Activated CD8-positive, alpha-beta memory T cell treated with anti-CD3 and anti-CD28 coated beads for 36 hours (primary cell): Measurements from ENCODE around the gene MSS51. TPM values are rescaled to one million over a fixed set of nuclear protein-coding genes. Genes with fewer than 3 reads are reported as not detected.

Experiments used
- CTCF ChIA-PET: fragments of 350-600 bp; sonication (Branson Sonifier 250); formaldehyde crosslinking; loops from one replicate; lab custom pipeline; 2021; ENCODE audit warnings: antibody characterized with exemption; lab: Charles Lee
- POLR2A ChIA-PET: fragments of 350-600 bp; sonication (Branson Sonifier 250); formaldehyde crosslinking; loops from one replicate; lab custom pipeline; 2021; ENCODE audit warnings: antibody characterized with exemption; lab: Charles Lee
- total RNA-seq, 2 experiments: library from RNA; stranded (reverse); gene quantifications; one replicate each; pipeline ENCODE4 v1.2.3, GENCODE V29; 2021

MSS51 gene
- total RNA-seq, 2 experiments from 2014 or later = 1.5 TPM

- ChIA-PET POLR2A (no interaction called here), CTCF (no interaction called here)
These were observed 54.2 kb downstream of the MSS51 start for GRCh38 chr10:73379064-73379748.

GRCh38 chr10:73376679-73377078 is 56.7 kb downstream of the MSS51 start:
- POLR2A ChIA-PET = no interaction called here
- CTCF ChIA-PET = interaction anchor here (0.9 kb wide), 1 partner anchor 36 kb away, joined by 7 read pairs; no protein-coding TSS in a partner anchor

Other genes with a start within 250 kb of the MSS51 start
- gene DNAJC9, start 186.3 kb downstream of the MSS51 start, total RNA-seq = 10 to 100 TPM; 66.6 to 68.9 TPM
- 100 to 1,000 TPM; 148 to 150 TPM for gene MRPS16, start 180.9 kb downstream of the MSS51 start, total RNA-seq
- gene CFAP70, start 74.7 kb downstream of the MSS51 start, total RNA-seq = under 1 TPM; 0.72 to 0.82 TPM
- 100 to 1,000 TPM; 138 to 140 TPM for gene ANXA7, start 19.5 kb downstream of the MSS51 start, total RNA-seq
- gene PPP3CB, start 62.5 kb upstream of the MSS51 start, total RNA-seq = 10 to 100 TPM; 39.1 to 41.4 TPM
- gene USP54, start 157.8 kb upstream of the MSS51 start, total RNA-seq = 10 to 100 TPM; 11.6 to 14.0 TPM
- gene MYOZ1, start 207.9 kb upstream of the MSS51 start, total RNA-seq = not detected
- not detected for gene SYNPO2L, start 222.5 kb upstream of the MSS51 start, total RNA-seq